A549 (cell line): ENCODE data around the gene S100A12. TPM values are rescaled to one million over a fixed set of nuclear protein-coding genes. Genes with fewer than 3 reads are reported as not detected.

ENCODE experiments used
- ATAC-seq, 2 experiments: fragments of 200-7000 bp in 1 of 2; fragments of >200 bp in 1 of 2; cut with Nextera tagmentation in 1 of 2; cut with Tn5 transposase in 1 of 2; 3 replicates each; pipeline versions ENCODE4 v1.8.0 to v1.9.1; 2018 to 2020; ENCODE audit warnings: mild to moderate bottlenecking in 1 of 2, moderate library complexity in 1 of 2
- CTCF ChIA-PET: fragments of 300-600 bp; sonication (Branson Sonifier 250); formaldehyde crosslinking; extraction: SDS; loops from one replicate; lab custom pipeline; 2021; ENCODE audit warnings: antibody characterized with exemption, inconsistent platforms; lab: Yijun Ruan, JAX
- POLR2A ChIA-PET: fragments of 350-600 bp; formaldehyde crosslinking; extraction: SDS; loops from one replicate; lab custom pipeline; 2021; ENCODE audit warnings: antibody characterized with exemption, inconsistent platforms; lab: Yijun Ruan, JAX
- DNase-seq, 2 experiments: peaks; one replicate each; pipeline versions ENCODE4 v3.0.0 to v3.0.0-alpha.2; 2011 to 2016; ENCODE audit warnings: low read depth in 1 of 2, low spot score in 1 of 2
- FAIRE-seq: peaks from 2 replicates; lab custom pipeline; 2011; peaks lifted over from hg19 to GRCh38; lab: Jason Lieb, UNC
- H3K27ac ChIP-seq, 2 experiments: fragments of >200 bp; sonication (Bioruptor Twin); formaldehyde crosslinking; 3 replicates each; pipeline ENCODE4 v1.5.1; 2016 to 2017
- H3K4me1 ChIP-seq: fragments of >200 bp; sonication (Bioruptor Twin); formaldehyde crosslinking; 3 replicates; pipeline ENCODE4 v1.6.1; 2016
- H3K4me2 ChIP-seq: fragments of >200 bp; sonication (Bioruptor Twin); formaldehyde crosslinking; 3 replicates; pipeline ENCODE4 v1.6.1; 2016
- H3K4me3 ChIP-seq: fragments of >200 bp; sonication (Bioruptor Twin); formaldehyde crosslinking; 3 replicates; pipeline ENCODE4 v1.5.1; 2016
- H3K9me3 ChIP-seq: fragments of >200 bp; sonication (Bioruptor Twin); formaldehyde crosslinking; 3 replicates; pipeline ENCODE4 v1.6.1; 2016
- CTCF ChIP-seq: fragments of >200 bp; sonication (Bioruptor Twin); formaldehyde crosslinking; IDR thresholded peaks from 3 replicates; pipeline ENCODE4 v1.5.1; 2016
- ESRRA ChIP-seq: fragments of 150-350 bp; IDR thresholded peaks from 2 replicates; pipeline ENCODE4 v1.6.1; 2014; ENCODE audit warnings: mild to moderate bottlenecking, low read length, borderline replicate concordance
- FOSB ChIP-seq: fragments of 250-450 bp; sonication (Bioruptor Pico); IDR thresholded peaks from 2 replicates; pipeline ENCODE4 v1.5.0; 2020; ENCODE audit warnings: mild to moderate bottlenecking, moderate library complexity
- FOXS1 ChIP-seq: fragments of 250-450 bp; sonication (Bioruptor Pico); IDR thresholded peaks from 2 replicates; pipeline ENCODE4 v1.5.0; 2020; ENCODE audit warnings: mild to moderate bottlenecking, moderate library complexity
- HES2 ChIP-seq: fragments of >200 bp; sonication (Bioruptor Twin); formaldehyde crosslinking; IDR thresholded peaks from 2 replicates; pipeline ENCODE4 v1.6.1; 2016
- JUNB ChIP-seq: fragments of >200 bp; sonication (Bioruptor Twin); formaldehyde crosslinking; IDR thresholded peaks from 2 replicates; pipeline ENCODE4 v1.6.1; 2016
- KDM5A ChIP-seq: fragments of 200-600 bp; sonication (generic); IDR thresholded peaks from 2 replicates; pipeline ENCODE4 v1.6.1; 2016; ENCODE audit warnings: antibody characterized with exemption, mild to moderate bottlenecking
- PBX3 ChIP-seq: IDR thresholded peaks from 2 replicates; pipeline ENCODE4 v1.6.1; 2012
- RAD21 ChIP-seq, 2 experiments: fragments of >200 bp in 1 of 2; sonication (Bioruptor Twin) in 1 of 2; formaldehyde crosslinking in 1 of 2; IDR thresholded peaks in 1 of 2; conservative IDR thresholded peaks in 1 of 2; 2 replicates in 1 of 2; 3 replicates in 1 of 2; pipeline ENCODE4 v1.6.1; 2012 to 2018; ENCODE audit warnings: inconsistent platforms in 1 of 2
- REST ChIP-seq: fragments of 200-600 bp; sonication (generic); IDR thresholded peaks from 2 replicates; pipeline ENCODE4 v1.6.1; 2016; ENCODE audit warnings: antibody characterized with exemption, mild to moderate bottlenecking, moderate library complexity
- SMC3 ChIP-seq: fragments of >200 bp; sonication (Bioruptor Twin); formaldehyde crosslinking; IDR thresholded peaks from 3 replicates; pipeline ENCODE4 v1.6.1; 2018; ENCODE audit warnings: inconsistent platforms
- TP53 ChIP-seq: fragments of 250-450 bp; sonication (Bioruptor Pico); IDR thresholded peaks from 2 replicates; pipeline ENCODE4 v1.5.0; 2021; ENCODE audit warnings: mild to moderate bottlenecking, moderate library complexity
- ZFP36 ChIP-seq: fragments of 450-650 bp; IDR thresholded peaks from 2 replicates; pipeline ENCODE4 v1.6.1; 2014; ENCODE audit warnings: borderline replicate concordance; ENCODE audit not compliant: partially characterized antibody
- WGBS: methylation state at CpG from one replicate; pipeline ENCODE4 v1.1.6; 2017; ENCODE audit errors: missing lambda C conversion rate; 5-methylcytosine and 5-hydroxymethylcytosine counted together
- polyA plus RNA-seq, 4 experiments: library from polyadenylated mRNA; depleted of rRNA in 3 of 4; stranded (reverse); fragments of >200 nt; fragmentation: RNase III in 1 of 4; extraction: RNeasy Plus Mini Kit Qiagen cat#74134 plus additional on column Dnase treatment in 1 of 4; gene quantifications; 2 replicates in 3 of 4; 3 replicates in 1 of 4; pipeline ENCODE4 v1.2.3, GENCODE V29; 2011 to 2017

Gene S100A12
- polyA plus RNA-seq, 2 of the 4 experiments (the other 2 are of a cell fraction), result not detected

GRCh38 chr1:153353226-153353947, 22.0 kb downstream of the S100A12 start (continued):
- TF ChIP-seq PBX3, result no peak
- TF ChIP-seq HES2, result no peak
- TF ChIP-seq FOSB (CRISPR knock-in tag), result no peak
- TF ChIP-seq JUNB, result no peak
- peak; percentile 50 for TF ChIP-seq CTCF
- no peak for TF ChIP-seq ZFP36
- no peak for TF ChIP-seq KDM5A

- no peak for FAIRE-seq
Observed at GRCh38 chr1:153352523-153352922, 22.9 kb downstream of the S100A12 start.

More at GRCh38 chr1:153352523-153352922, 22.9 kb downstream of the S100A12 start:
- TF ChIP-seq CTCF (peak; percentile 94), FOXS1 (no peak), REST (no peak), RAD21 (conservative IDR thresholded peaks at IDR 0.05 in 1 of 2, IDR thresholded peaks at IDR 0.05 in 1 of 2) (peak; percentile 90 to 92), TP53 (CRISPR knock-in tag) (no peak), ESRRA (no peak), SMC3 (peak; percentile 80)
- peak; percentile 60 to 76; a peak in 5 of 6 replicates for ATAC-seq
- Histone ChIP-seq H3K4me3 (no peak overlapping the region), H3K27ac (no peak overlapping the region), H3K4me1 (no peaks in the 10 kb centered on the region), H3K9me3 (no peaks in the 10 kb centered on the region), H3K4me2 (no peak overlapping the region)
- ChIA-PET POLR2A (no interaction called here), CTCF (interaction anchor here (0.6 to 13.2 kb wide), 77 partner anchors 9 to 637 kb away, joined by 3 to 731 read pairs (median 4); partner anchors contain the start of genes CHTOP, NPR1, S100A1 and S100A12)
- 0% methylated on average over 4 of the region's 4 CpGs for WGBS
- DNase-seq, result peak; percentile 69 to 77
